LNCaP clone FGC (cell line): ENCODE measurements around the gene SIN3B.

Experiments used
- DNase-seq: peaks from one replicate; pipeline ENCODE4 v3.0.0-alpha.2; 2011; ENCODE audit warnings: low read depth
- H3K4me3 ChIP-seq: 2 replicates; pipeline ENCODE4 v1.5.1; 2011; ENCODE audit warnings: mild to moderate bottlenecking, low read depth, low read length, control low read depth
- CTCF ChIP-seq: IDR thresholded peaks from 2 replicates; pipeline ENCODE4 v1.5.1; 2012; ENCODE audit warnings: mild to moderate bottlenecking; ENCODE audit not compliant: control insufficient read depth, insufficient read depth; ENCODE audit errors: extremely low read depth

The SIN3B gene

GRCh38 chr19:16880884-16881554 lies 51.8 kb downstream of the SIN3B start:
- no peak for TF ChIP-seq CTCF
- H3K4me3 ChIP-seq, result no peak overlapping the region
- DNase-seq, result no peak

DNA sequence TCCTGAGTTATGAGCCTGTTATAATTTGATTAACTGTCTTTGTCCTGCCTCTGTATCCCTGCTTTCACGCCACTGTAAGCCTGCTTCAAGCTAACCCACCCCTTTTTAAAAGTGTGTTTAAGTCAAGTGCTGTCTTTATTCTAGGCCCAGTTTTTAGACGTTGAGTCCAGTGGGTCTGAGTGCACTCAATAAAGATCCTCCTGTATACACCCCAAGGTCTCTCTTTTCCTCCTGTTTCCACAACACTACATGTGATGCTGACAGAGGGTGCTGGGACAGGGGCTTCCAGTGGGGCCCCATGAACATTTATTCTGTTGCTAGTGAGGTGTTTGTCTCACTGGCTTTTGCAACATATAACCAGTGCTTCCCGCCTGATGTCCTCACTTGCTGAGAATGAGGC lies 52.9 kb downstream of the SIN3B start:
- H3K4me3 ChIP-seq, result no peak overlapping the region
- no peak for DNase-seq
- TF ChIP-seq CTCF, result no peak

DNA sequence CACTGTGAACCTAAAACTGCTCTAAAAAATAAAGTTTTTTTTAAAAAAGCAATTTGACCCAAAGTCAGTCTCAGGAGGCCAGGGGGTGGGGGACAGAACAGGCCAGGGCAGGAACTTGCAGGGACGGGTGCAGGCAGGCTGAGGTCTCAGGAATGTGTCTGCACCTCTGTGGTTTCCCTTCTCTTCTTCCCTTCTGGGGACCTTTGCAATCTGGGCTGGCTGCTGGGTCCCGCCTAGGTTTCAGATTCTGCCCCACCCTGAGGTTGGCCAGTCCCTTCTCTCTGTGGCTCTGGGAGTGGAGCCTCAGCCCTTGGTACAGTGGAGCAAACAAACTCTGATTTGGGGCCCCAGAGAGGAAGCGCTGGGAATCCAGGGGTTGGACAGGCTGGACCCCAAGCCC lies 54.3 kb downstream of the SIN3B start:
- H3K4me3 ChIP-seq, result no peak overlapping the region
- DNase-seq, result no peak
- TF ChIP-seq CTCF, result no peak

DNA sequence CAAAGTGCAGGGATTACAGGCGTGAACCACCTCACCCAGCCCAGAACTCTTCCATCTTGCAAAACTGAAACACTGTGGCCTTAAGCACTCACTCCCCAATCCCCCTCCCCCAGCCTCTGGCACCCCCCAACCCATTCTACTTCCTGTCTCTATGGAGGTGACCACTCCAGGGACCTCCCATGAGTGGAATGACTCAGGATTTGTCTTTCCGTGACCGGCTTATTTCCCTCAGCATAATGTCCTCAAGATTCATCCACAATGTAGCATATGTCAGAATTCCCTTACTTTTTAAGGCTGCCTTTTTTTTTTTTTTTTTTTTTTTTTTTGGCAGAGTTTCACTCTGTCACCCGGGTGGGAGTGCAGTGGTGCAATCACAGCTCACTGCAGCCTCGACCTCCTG lies 56.0 kb downstream of the SIN3B start:
- TF ChIP-seq CTCF, result no peak
- DNase-seq, result no peak
- H3K4me3 ChIP-seq, result no peak overlapping the region

DNA sequence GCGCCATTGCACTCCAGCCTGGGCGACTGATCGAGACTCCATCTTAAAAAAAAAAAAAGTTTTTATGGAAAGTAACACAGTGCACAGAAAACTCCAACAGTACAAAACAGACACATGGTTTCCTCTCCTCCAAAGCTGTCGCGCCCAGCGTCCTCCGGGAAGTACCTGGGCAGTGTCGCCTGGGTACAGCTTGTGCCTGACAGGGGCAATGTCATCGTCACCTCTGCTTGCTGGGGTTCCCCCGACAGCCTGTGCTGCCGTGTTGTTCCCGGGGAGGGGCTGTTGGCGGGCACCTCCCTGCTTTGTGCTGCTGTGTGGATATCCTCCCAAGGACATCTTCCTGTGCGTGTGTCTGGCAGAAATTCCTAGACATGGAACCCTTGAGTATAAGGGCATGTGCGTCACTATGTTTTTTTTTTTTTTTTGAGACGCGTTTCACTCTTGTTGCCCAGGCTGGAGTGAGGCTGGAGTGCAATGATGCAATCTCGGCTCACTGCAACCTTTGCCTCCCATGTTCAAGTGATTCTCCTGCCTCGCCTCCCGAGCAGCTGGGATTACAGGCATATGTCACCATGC lies 57.2 kb downstream of the SIN3B start:
- TF ChIP-seq CTCF, result no peak
- H3K4me3 ChIP-seq, result no peak overlapping the region
- no peak for DNase-seq

GRCh38 chr19:16887353-16888265 lies 58.4 kb downstream of the SIN3B start:
- no peak for DNase-seq
- TF ChIP-seq CTCF, result no peak
- H3K4me3 ChIP-seq, result no peak overlapping the region
